Endodermal cell (in vitro differentiated cells): ENCODE results near the gene ZNF133. TPM values are rescaled to one million over a fixed set of nuclear protein-coding genes. Genes with fewer than 3 reads are reported as not detected.

Experiments used
- DNase-seq: peaks from one replicate; pipeline ENCODE4 v3.0.0-alpha.2; 2017
- H3K27ac ChIP-seq: 2 replicates; pipeline ENCODE4 v1.5.1; 2013; ENCODE audit warnings: mild to moderate bottlenecking, low read depth, low read length, moderate library complexity
- H3K27me3 ChIP-seq: 2 replicates; pipeline ENCODE4 v1.6.1; 2013; ENCODE audit warnings: mild to moderate bottlenecking, low read length, moderate library complexity; ENCODE audit not compliant: insufficient read depth, control insufficient read depth, poor library complexity, severe bottlenecking
- H3K36me3 ChIP-seq: 2 replicates; pipeline ENCODE4 v1.7.0; 2013; ENCODE audit warnings: mild to moderate bottlenecking, low read length, moderate library complexity; ENCODE audit not compliant: control insufficient read depth, insufficient read depth
- H3K4me1 ChIP-seq: one replicate; pipeline ENCODE4 v1.7.0; 2013; ENCODE audit warnings: low read length; ENCODE audit not compliant: control insufficient read depth, insufficient read depth
- H3K4me3 ChIP-seq: 2 replicates; pipeline ENCODE4 v1.5.1; 2013; ENCODE audit warnings: mild to moderate bottlenecking, low read length, moderate library complexity
- H3K9ac ChIP-seq: 2 replicates; pipeline ENCODE4 v1.6.1; 2013; ENCODE audit warnings: mild to moderate bottlenecking, low read length, moderate library complexity; ENCODE audit not compliant: poor library complexity, severe bottlenecking; ENCODE audit errors: extremely low read depth
- H3K9me3 ChIP-seq: 2 replicates; pipeline ENCODE4 v1.6.1; 2013; ENCODE audit warnings: mild to moderate bottlenecking, low read length, moderate library complexity; ENCODE audit not compliant: control insufficient read depth
- H3K27ac Mint-ChIP-seq: 2 replicates; pipeline ENCODE4 v1.8.0; 2020; ENCODE audit warnings: mixed read lengths
- H3K27me3 Mint-ChIP-seq: 2 replicates; pipeline ENCODE4 v1.8.0; 2021; ENCODE audit warnings: mild to moderate bottlenecking, mixed read lengths; ENCODE audit not compliant: insufficient read depth
- H3K36me3 Mint-ChIP-seq: 2 replicates; pipeline ENCODE4 v1.8.0; 2020; ENCODE audit warnings: low read depth, mixed read lengths
- H3K4me1 Mint-ChIP-seq: 2 replicates; pipeline ENCODE4 v1.8.0; 2020; ENCODE audit warnings: mixed read lengths
- H3K4me3 Mint-ChIP-seq: 2 replicates; pipeline ENCODE4 v1.8.0; 2020; ENCODE audit warnings: mild to moderate bottlenecking, moderate library complexity, mixed read lengths
- H3K9me3 Mint-ChIP-seq: 2 replicates; pipeline ENCODE4 v1.8.0; 2020; ENCODE audit warnings: mild to moderate bottlenecking, mixed read lengths
- CTCF ChIP-seq: fragments of 200-600 bp; sonication (generic); conservative IDR thresholded peaks from 2 replicates; pipeline ENCODE4 v1.5.0; 2021; ENCODE audit warnings: antibody characterized with exemption, mild to moderate bottlenecking
- WGBS, 2 experiments: methylation state at CpG; one replicate each; pipeline versions ENCODE4 v1.1.5 to v1.1.7; 2013; ENCODE audit warnings: missing lambda C conversion rate in 2 of 2, mixed read lengths in 1 of 2; ENCODE audit not compliant: insufficient coverage in 1 of 2, insufficient read length in 1 of 2; 5-methylcytosine and 5-hydroxymethylcytosine counted together
- total RNA-seq, 2 donors: library from RNA; stranded (reverse); fragmentation: NEBNext Ultra II Directional in 1 of 2; extraction: Animal tissue kit (Norgen Biotek cat#: 25700) in 1 of 2; gene quantifications; 2 replicates in 1 of 2; 3 replicates in 1 of 2; pipeline ENCODE4 v1.2.1, GENCODE V29; 2021

ZNF133 gene
- total RNA-seq, 2 donors from 2014 or later: 16.7 to 22.9 TPM

GRCh38 chr20:18359854-18360253 lies 71.5 kb downstream of the ZNF133 start:
- Mint-ChIP-seq H3K9me3 (no peaks in the 10 kb centered on the region), H3K27me3 (peaks cover 11% of the 10 kb centered on the region), H3K4me3 (no peak overlapping the region), H3K36me3 (no peaks in the 10 kb centered on the region), H3K27ac (no peak overlapping the region), H3K4me1 (peaks cover 10% of the 10 kb centered on the region)
- H3K4me1 ChIP-seq: no peaks in the 10 kb centered on the region
- H3K27ac ChIP-seq: no peak overlapping the region
- no peak overlapping the region for H3K9ac ChIP-seq
- peak; percentile 52 for TF ChIP-seq CTCF
- H3K36me3 ChIP-seq: no peaks in the 10 kb centered on the region
- WGBS, 2 experiments: 100% methylated on average over 1 of the region's 1 CpG; no CpG with 5 or more reads in 1 of the 2 experiments
- peaks cover 11% of the 10 kb centered on the region for H3K9me3 ChIP-seq
- no peaks in the 10 kb centered on the region for H3K27me3 ChIP-seq
- H3K4me3 ChIP-seq: no peak overlapping the region
- DNase-seq: no peak

DNA sequence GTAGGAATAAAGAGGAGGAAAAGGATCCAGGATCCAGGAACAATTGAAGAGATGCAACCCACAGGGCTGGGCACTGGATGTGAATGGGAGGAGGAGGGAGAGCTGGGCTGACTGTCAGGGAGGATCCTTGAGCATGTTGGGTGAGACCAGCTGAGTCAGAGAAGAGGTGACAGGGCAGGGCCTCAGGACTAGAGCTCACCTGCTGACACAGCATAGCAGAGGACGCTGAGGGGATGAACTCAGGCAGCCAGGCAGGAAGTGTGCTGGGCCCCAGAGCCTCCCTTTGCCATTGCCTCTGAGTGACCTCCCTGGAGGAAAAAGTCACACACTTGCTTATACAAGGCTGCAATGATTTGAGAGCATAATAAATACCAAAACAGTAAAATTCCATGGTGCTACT lies 72.3 kb downstream of the ZNF133 start:
- peak; percentile 63 for DNase-seq
- Histone ChIP-seq H3K36me3 (no peaks in the 10 kb centered on the region), H3K4me1 (no peaks in the 10 kb centered on the region), H3K9ac (no peak overlapping the region), H3K4me3 (no peak overlapping the region), H3K9me3 (peaks cover 3% of the 10 kb centered on the region), H3K27ac (no peak overlapping the region), H3K27me3 (no peaks in the 10 kb centered on the region)
- no peaks in the 10 kb centered on the region for H3K9me3 Mint-ChIP-seq
- TF ChIP-seq CTCF: no peak
- no peak overlapping the region for H3K4me3 Mint-ChIP-seq
- 43 to 68% methylated on average over 1 of the region's 1 CpG for WGBS, 2 experiments
- peaks cover 10% of the 10 kb centered on the region for H3K27me3 Mint-ChIP-seq
- H3K4me1 Mint-ChIP-seq: peaks cover 10% of the 10 kb centered on the region
- no peak overlapping the region for H3K27ac Mint-ChIP-seq
- no peaks in the 10 kb centered on the region for H3K36me3 Mint-ChIP-seq

DNA sequence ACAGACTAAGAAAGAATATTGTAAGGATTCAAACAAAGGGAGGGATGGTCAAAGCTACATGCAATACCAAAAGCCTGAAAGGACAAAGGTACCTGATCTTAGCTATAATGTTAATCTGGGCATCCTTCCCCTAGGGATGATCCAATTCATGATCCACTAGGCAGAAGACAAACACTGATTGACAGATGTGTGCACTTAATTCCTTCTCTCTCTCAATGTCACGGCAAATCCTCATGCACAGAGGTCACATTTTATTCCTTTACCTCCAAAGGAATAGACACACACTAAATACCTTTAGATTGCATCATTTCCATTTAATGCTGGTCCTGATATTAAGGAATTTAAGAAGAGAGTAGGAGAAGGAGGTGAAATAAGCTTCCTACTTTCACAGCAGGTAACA lies 73.4 kb downstream of the ZNF133 start:
- H3K4me3 Mint-ChIP-seq: no peak overlapping the region
- H3K27ac Mint-ChIP-seq: no peak overlapping the region

More for the DNA sequence above, 73.4 kb downstream of the ZNF133 start:
- TF ChIP-seq CTCF: no peak
- no peak for DNase-seq
- H3K4me3 ChIP-seq: no peak overlapping the region
- Mint-ChIP-seq H3K27me3 (peaks cover 10% of the 10 kb centered on the region), H3K36me3 (no peaks in the 10 kb centered on the region), H3K4me1 (peaks cover 10% of the 10 kb centered on the region), H3K9me3 (no peaks in the 10 kb centered on the region)
- H3K27ac ChIP-seq: no peak overlapping the region
- no peaks in the 10 kb centered on the region for H3K27me3 ChIP-seq
- H3K9ac ChIP-seq: no peak overlapping the region
- WGBS, 2 experiments: 84% methylated on average over 1 of the region's 1 CpG; no CpG with 5 or more reads in 1 of the 2 experiments
- H3K36me3 ChIP-seq: no peaks in the 10 kb centered on the region
- H3K4me1 ChIP-seq: no peaks in the 10 kb centered on the region
- no peaks in the 10 kb centered on the region for H3K9me3 ChIP-seq
